Measurements from ENCODE around the gene NCKAP5L. TPM values are rescaled to one million over a fixed set of nuclear protein-coding genes. Genes with fewer than 3 reads are reported as not detected.

Gene NCKAP5L
- polyA plus RNA-seq, 1 donor (not counting 4 experiments of a cell fraction or from before 2014, with no cell fraction given): 3.9 TPM

GRCh38 chr12:49824895-49825294 lies 3.3 kb downstream of the NCKAP5L start:
- Histone ChIP-seq H2AFZ (ENCODE audit: control insufficient read depth, low read length) (no peak overlapping the region), H4K20me1 (ENCODE audit: control insufficient read depth, extremely low read depth, insufficient read depth, low read length) (peaks cover 14% of the 10 kb centered on the region), H3K27me3 (ENCODE audit: control insufficient read depth, extremely low read depth, insufficient read depth, low read length) (no peaks in the 10 kb centered on the region), H3K4me2 (ENCODE audit: control insufficient read depth, extremely low read depth, insufficient read depth, low read depth, low read length) (peak overlapping the region; percentile 99), H3K4me3 (ENCODE audit: control insufficient read depth in 2 of 3, extremely low read depth in 1 of 3, insufficient read depth in 2 of 3, low read depth in 1 of 3, low read length in 3 of 3) (peak overlapping the region in 1 of 3 experiments; percentile 1), H3K4me1 (ENCODE audit: control insufficient read depth, extremely low read depth, insufficient read depth, low read length) (peaks cover 38% of the 10 kb centered on the region), H3K27ac (ENCODE audit: control insufficient read depth, insufficient read depth, low read length) (peak overlapping the region; percentile 27), H3K9ac (ENCODE audit: control insufficient read depth, extremely low read depth, insufficient read depth, low read length) (peak overlapping the region; percentile 55), H3K9me1 (ENCODE audit: control insufficient read depth, extremely low read depth, insufficient read depth, low read length) (peaks cover 11% of the 10 kb centered on the region), H3K9me3 (ENCODE audit: control insufficient read depth, low read depth, low read length) (no peaks in the 10 kb centered on the region), H3K36me3 (ENCODE audit: control insufficient read depth in 2 of 2, extremely low read depth in 1 of 2, insufficient read depth in 2 of 2, low read length in 2 of 2) (peaks cover 3 to 6% of the 10 kb centered on the region in 2 experiments), H3K79me2 (ENCODE audit: control insufficient read depth, insufficient read depth, low read length) (peaks cover 49% of the 10 kb centered on the region)
- TF ChIP-seq EZH2 (IDR thresholded peaks at IDR 0.05; ENCODE audit: low read length) (no peak), CTCF (optimal IDR thresholded peaks at IDR 0.05 in 1 of 3, IDR thresholded peaks at IDR 0.05 in 1 of 3, conservative IDR thresholded peaks at IDR 0.05 in 1 of 3; ENCODE audit: extremely low read depth in 1 of 3, insufficient read depth in 2 of 3, low read length in 3 of 3) (no peak)
- FAIRE-seq: no peak
- dilution Hi-C loops (cut with MboI; ENCODE audit: extremely low pct_ligation_motif_present, low sequenced_read_pairs): no loop called here
- DNase-seq (ENCODE audit: low read depth, low spot score): no peak

- no peak overlapping the region for H3K4me3 ChIP-seq (ENCODE audit: control insufficient read depth in 2 of 3, extremely low read depth in 1 of 3, insufficient read depth in 2 of 3, low read depth in 1 of 3, low read length in 3 of 3)
- TF ChIP-seq EZH2 (IDR thresholded peaks at IDR 0.05; ENCODE audit: low read length) (no peak), CTCF (optimal IDR thresholded peaks at IDR 0.05 in 1 of 3, IDR thresholded peaks at IDR 0.05 in 1 of 3, conservative IDR thresholded peaks at IDR 0.05 in 1 of 3; ENCODE audit: extremely low read depth in 1 of 3, insufficient read depth in 2 of 3, low read length in 3 of 3) (no peak)
- H3K9ac ChIP-seq (ENCODE audit: control insufficient read depth, extremely low read depth, insufficient read depth, low read length): no peak overlapping the region
- H3K79me2 ChIP-seq (ENCODE audit: control insufficient read depth, insufficient read depth, low read length): peaks cover 50% of the 10 kb centered on the region
- H3K27ac ChIP-seq (ENCODE audit: control insufficient read depth, insufficient read depth, low read length): no peak overlapping the region
- H2AFZ ChIP-seq (ENCODE audit: control insufficient read depth, low read length): no peak overlapping the region
- no peak overlapping the region for H3K4me2 ChIP-seq (ENCODE audit: control insufficient read depth, extremely low read depth, insufficient read depth, low read depth, low read length)
- H3K9me3 ChIP-seq (ENCODE audit: control insufficient read depth, low read depth, low read length): no peaks in the 10 kb centered on the region
- no peaks in the 10 kb centered on the region for H3K27me3 ChIP-seq (ENCODE audit: control insufficient read depth, extremely low read depth, insufficient read depth, low read length)
- DNase-seq (ENCODE audit: low read depth, low spot score) (no peak), FAIRE-seq (no peak)
- H3K4me1 ChIP-seq (ENCODE audit: control insufficient read depth, extremely low read depth, insufficient read depth, low read length): peaks cover 37% of the 10 kb centered on the region
- peaks cover 11% of the 10 kb centered on the region for H3K9me1 ChIP-seq (ENCODE audit: control insufficient read depth, extremely low read depth, insufficient read depth, low read length)
- dilution Hi-C loops (cut with MboI; ENCODE audit: extremely low pct_ligation_motif_present, low sequenced_read_pairs): no loop called here
- peaks cover 3 to 6% of the 10 kb centered on the region in 2 experiments for H3K36me3 ChIP-seq (ENCODE audit: control insufficient read depth in 2 of 2, extremely low read depth in 1 of 2, insufficient read depth in 2 of 2, low read length in 2 of 2)
- peaks cover 14% of the 10 kb centered on the region for H4K20me1 ChIP-seq (ENCODE audit: control insufficient read depth, extremely low read depth, insufficient read depth, low read length)
Observed at GRCh38 chr12:49824416-49824815, 3.8 kb downstream of the NCKAP5L start.
